Ovary (tissue), 9 donors: ENCODE results near the gene OR5L2. TPM values are rescaled to one million over a fixed set of nuclear protein-coding genes. Genes with fewer than 3 reads are reported as not detected.

ENCODE experiments used
- DNase-seq, 5 donors: peaks; one replicate each; pipeline ENCODE4 v3.0.0-alpha.2; 2019 to 2020
- H3K27ac ChIP-seq, 2 donors: fragments of 200-600 bp; one replicate each; pipeline versions ENCODE4 v1.5.1 to v1.8.0; 2019 to 2022
- H3K27me3 ChIP-seq: fragments of 200-600 bp; one replicate; pipeline ENCODE4 v1.8.0; 2022
- H3K36me3 ChIP-seq: fragments of 200-600 bp; sonication (generic); one replicate; pipeline ENCODE4 v1.5.1; 2019
- H3K4me1 ChIP-seq: one replicate; pipeline ENCODE4 v1.8.1; 2013; ENCODE audit warnings: mild to moderate bottlenecking, moderate library complexity; ENCODE audit not compliant: insufficient read depth
- H3K4me3 ChIP-seq: fragments of 200-600 bp; sonication (generic); one replicate; pipeline ENCODE4 v1.5.1; 2017
- H3K9me3 ChIP-seq, 2 donors: fragments of 200-600 bp in 1 of 2; sonication (generic) in 1 of 2; one replicate each; pipeline versions ENCODE4 v1.5.1 to v1.8.1; 2013 to 2019; ENCODE audit warnings: mild to moderate bottlenecking in 1 of 2, moderate library complexity in 1 of 2
- EP300 ChIP-seq: sonication (generic); formaldehyde crosslinking; IDR thresholded peaks from one replicate; pipeline ENCODE4 v1.6.1; 2017; ENCODE audit warnings: antibody characterized with exemption
- POLR2A ChIP-seq: fragments of 450-650 bp; IDR thresholded peaks from one replicate; pipeline ENCODE4 v1.6.1; 2017; ENCODE audit warnings: antibody characterized with exemption, mild to moderate bottlenecking, moderate library complexity
- WGBS, 3 donors: extraction: QIAGEN DNeasy Blood & Tissue Kit in 1 of 3; methylation state at CpG; one replicate each; pipeline versions ENCODE4 v1.1.5 to v1.1.7; 2013 to 2017; 5-methylcytosine and 5-hydroxymethylcytosine counted together
- intact Hi-C, 4 donors: fragments of 100-400 bp; cut with DNase I; formaldehyde crosslinking; loops; one replicate each; pipeline versions ENCODE4 v1.11.0 to v1.15.1; 2022 to 2023
- polyA plus RNA-seq, 2 donors: library from polyadenylated mRNA; stranded (reverse); fragments of 200-250 nt in 1 of 2; fragments of 350-450 nt in 1 of 2; fragmentation: Illumina TruSeq in 1 of 2; extraction: RNeasy Lipid Tissue Mini Kit (QIAGEN cat#74804) in 1 of 2; gene quantifications; one replicate each; pipeline ENCODE4 v1.2.3, GENCODE V29; 2013 to 2014
- total RNA-seq, 7 donors: library from RNA; depleted of rRNA in 2 of 7; stranded (reverse); fragments of >200 nt in 2 of 7; fragmentation: NEBNext Ultra II Directional in 3 of 7; extraction: Animal tissue kit (Norgen Biotek cat#: 25700) in 3 of 7; gene quantifications; one replicate each; pipeline versions ENCODE4 v1.1.0 to v1.2.4, GENCODE V29; 2016 to 2023
- TF ChIP-seq, protein P1 (sequence below), 3 donors: fragments of 450-650 bp in 2 of 3; fragments of 200-600 bp in 1 of 3; IDR thresholded peaks; one replicate each; pipeline versions ENCODE4 v1.5.1 to v1.8.0; 2016 to 2022; ENCODE audit warnings: antibody characterized with exemption in 3 of 3, mild to moderate bottlenecking in 1 of 3
- donor health status: DM: no; HTN: no; CAD: no; lungs with moderate emphysema.
- donor health status: DM: no; HTN: no; CAD: no.
- donor health status: Bipolar disorder and iron deficiency.
- donor health status: DM: yes; HTN: yes; CAD: no.
- donor health status: DM: no; HTN: no; CAD: no.
- donor health status: DM: yes; HTN: yes; CAD: no.

OR5L2 gene
- total and polyA plus RNA-seq, 9 donors, result not detected

- Histone ChIP-seq H3K27ac (no peak overlapping the region), H3K4me3 (no peak overlapping the region), H3K27me3 (no peaks in the 10 kb centered on the region), H3K9me3 (no peaks in the 10 kb centered on the region), H3K4me1 (no peaks in the 10 kb centered on the region), H3K36me3 (no peaks in the 10 kb centered on the region)
- 87 to 88% (median 88%) methylated on average over 1 of the region's 1 CpG for WGBS, 3 donors
- DNase-seq, result no peak
- intact Hi-C loops, result loop anchor here in 1 of 4 donors (5.0 kb wide), 1 partner anchor 311 kb away; no protein-coding TSS in a partner anchor
- TF ChIP-seq, protein P1, sequence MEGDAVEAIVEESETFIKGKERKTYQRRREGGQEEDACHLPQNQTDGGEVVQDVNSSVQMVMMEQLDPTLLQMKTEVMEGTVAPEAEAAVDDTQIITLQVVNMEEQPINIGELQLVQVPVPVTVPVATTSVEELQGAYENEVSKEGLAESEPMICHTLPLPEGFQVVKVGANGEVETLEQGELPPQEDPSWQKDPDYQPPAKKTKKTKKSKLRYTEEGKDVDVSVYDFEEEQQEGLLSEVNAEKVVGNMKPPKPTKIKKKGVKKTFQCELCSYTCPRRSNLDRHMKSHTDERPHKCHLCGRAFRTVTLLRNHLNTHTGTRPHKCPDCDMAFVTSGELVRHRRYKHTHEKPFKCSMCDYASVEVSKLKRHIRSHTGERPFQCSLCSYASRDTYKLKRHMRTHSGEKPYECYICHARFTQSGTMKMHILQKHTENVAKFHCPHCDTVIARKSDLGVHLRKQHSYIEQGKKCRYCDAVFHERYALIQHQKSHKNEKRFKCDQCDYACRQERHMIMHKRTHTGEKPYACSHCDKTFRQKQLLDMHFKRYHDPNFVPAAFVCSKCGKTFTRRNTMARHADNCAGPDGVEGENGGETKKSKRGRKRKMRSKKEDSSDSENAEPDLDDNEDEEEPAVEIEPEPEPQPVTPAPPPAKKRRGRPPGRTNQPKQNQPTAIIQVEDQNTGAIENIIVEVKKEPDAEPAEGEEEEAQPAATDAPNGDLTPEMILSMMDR (IDR thresholded peaks at IDR 0.05), result no peak
- no peak for TF ChIP-seq POLR2A
- TF ChIP-seq EP300, result no peak
Measured at GRCh38 chr11:55806248-55806647, 20.8 kb upstream of the OR5L2 start.

DNA sequence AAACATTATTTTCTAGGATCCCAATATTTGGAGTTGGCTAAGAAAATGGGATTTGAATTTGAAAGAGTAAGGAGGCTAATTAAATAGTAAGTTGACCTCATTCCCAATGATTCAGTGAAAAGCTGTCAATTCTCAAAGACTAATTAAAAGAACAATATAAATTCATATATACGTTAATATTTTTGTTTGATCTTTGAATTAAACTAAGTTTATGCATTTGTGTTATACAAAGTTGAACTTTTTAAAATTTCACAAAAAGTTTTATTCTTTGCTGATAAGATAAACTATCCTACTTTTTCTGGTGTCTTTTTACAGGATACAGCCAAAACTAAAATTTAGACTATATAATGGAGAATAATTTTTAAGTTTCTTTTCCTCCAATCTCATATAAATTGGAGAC is 16.0 kb upstream of the OR5L2 start, which contains the start of gene OR5L1:
Gene OR5L1 (plus strand): TSS at position 301 of the 400 bp plus-strand sequence. CDS start 100 bp downstream, outside the sequence.
- H3K4me3 ChIP-seq, result no peak within 1 kb of the TSS
- TF ChIP-seq POLR2A (no peak), EP300 (no peak)
- TF ChIP-seq, protein P1 (IDR thresholded peaks at IDR 0.05), result no peak
- no peaks in the 10 kb centered on the region for H3K36me3 ChIP-seq
- intact Hi-C loops, result no loop called here
- H3K4me1 ChIP-seq, result no peaks in the 10 kb centered on the region
- H3K27ac ChIP-seq, result no peak within 1 kb of the TSS
- H3K9me3 ChIP-seq, result no peaks in the 10 kb centered on the region
- WGBS, 3 donors, result 42 to 88% (median 85%) methylated on average over 1 of the region's 1 CpG
- H3K27me3 ChIP-seq, result no peaks in the 10 kb centered on the region
- DNase-seq, result no peak

DNA sequence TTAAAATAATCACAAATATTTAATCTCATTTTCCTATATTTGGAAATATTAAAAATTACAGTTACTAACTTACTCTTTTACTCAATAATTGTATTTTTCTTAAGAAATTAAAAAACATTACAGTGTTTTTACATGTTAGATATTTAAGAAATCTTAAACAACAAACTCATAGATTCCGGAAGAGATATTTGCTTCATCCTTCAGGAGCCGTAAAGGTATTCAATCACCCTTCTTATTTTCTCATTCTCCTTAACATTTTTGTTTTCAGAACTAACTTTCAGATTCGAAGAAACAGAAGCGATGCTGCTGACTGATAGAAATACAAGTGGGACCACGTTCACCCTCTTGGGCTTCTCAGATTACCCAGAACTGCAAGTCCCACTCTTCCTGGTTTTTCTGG is 7.7 kb upstream of the OR5L2 start, which contains the start of gene OR5D18:
Gene OR5D18 (plus strand): TSS at position 301 of the 400 bp plus-strand sequence. CDS start 0 bp downstream, at position 301.
- no peak for DNase-seq
- Histone ChIP-seq H3K27me3 (no peaks in the 10 kb centered on the region), H3K4me1 (no peaks in the 10 kb centered on the region), H3K4me3 (no peak within 1 kb of the TSS), H3K27ac (no peak within 1 kb of the TSS), H3K36me3 (no peaks in the 10 kb centered on the region), H3K9me3 (no peaks in the 10 kb centered on the region)
- TF ChIP-seq POLR2A (no peak), EP300 (no peak)
- TF ChIP-seq, protein P1 (IDR thresholded peaks at IDR 0.05), result no peak
- WGBS, 3 donors, result 80 to 82% (median 80%) methylated on average over 5 of the region's 5 CpGs
- intact Hi-C loops, result no loop called here

DNA sequence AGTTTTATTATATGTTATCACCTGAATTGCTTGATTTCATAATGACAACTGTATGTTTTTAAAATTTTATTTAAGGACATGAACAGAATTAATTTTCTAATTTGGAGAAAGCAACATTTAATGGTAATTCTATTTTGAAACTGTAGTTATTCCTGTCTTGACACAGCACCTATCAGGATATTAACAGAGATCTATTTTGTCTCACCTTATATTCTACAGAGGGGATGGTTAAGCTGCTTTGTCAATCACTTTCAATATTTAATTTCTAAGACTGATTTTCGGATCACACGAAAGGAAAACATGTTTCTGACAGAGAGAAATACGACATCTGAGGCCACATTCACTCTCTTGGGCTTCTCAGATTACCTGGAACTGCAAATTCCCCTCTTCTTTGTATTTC is 11.4 kb downstream of the OR5L2 start, which contains the start of gene OR5D16:
Gene OR5D16 (plus strand): TSS at position 301 of the 400 bp plus-strand sequence. CDS start 0 bp downstream, at position 301.
- intact Hi-C loops, result no loop called here

More for the DNA sequence above, 11.4 kb downstream of the OR5L2 start, which contains the start of gene OR5D16:
- Histone ChIP-seq H3K9me3 (no peaks in the 10 kb centered on the region), H3K4me1 (no peaks in the 10 kb centered on the region), H3K4me3 (no peak within 1 kb of the TSS), H3K27ac (no peak within 1 kb of the TSS), H3K27me3 (no peaks in the 10 kb centered on the region), H3K36me3 (no peaks in the 10 kb centered on the region)
- DNase-seq, result no peak
- no peak for TF ChIP-seq EP300
- TF ChIP-seq, protein P1 (IDR thresholded peaks at IDR 0.05), result no peak
- no peak for TF ChIP-seq POLR2A
- WGBS, 3 donors, result 19 to 33% (median 21%) methylated on average over 3 of the region's 3 CpGs
